HG03521 (cell line): ENCODE data around the gene ACAD10.
"Not testable (repeated sequence)": the region's sequence is repeated elsewhere in the genome, so short reads cannot be mapped to it uniquely, and the experiment has no call there.

ENCODE experiments used
- ATAC-seq: cut with Tn5 transposase; IDR thresholded peaks from one replicate; pipeline ENCODE4 v1.9.1; 2021; ENCODE audit warnings: mild to moderate bottlenecking, moderate library complexity; ENCODE audit not compliant: unreplicated experiment

ACAD10 gene

DNA sequence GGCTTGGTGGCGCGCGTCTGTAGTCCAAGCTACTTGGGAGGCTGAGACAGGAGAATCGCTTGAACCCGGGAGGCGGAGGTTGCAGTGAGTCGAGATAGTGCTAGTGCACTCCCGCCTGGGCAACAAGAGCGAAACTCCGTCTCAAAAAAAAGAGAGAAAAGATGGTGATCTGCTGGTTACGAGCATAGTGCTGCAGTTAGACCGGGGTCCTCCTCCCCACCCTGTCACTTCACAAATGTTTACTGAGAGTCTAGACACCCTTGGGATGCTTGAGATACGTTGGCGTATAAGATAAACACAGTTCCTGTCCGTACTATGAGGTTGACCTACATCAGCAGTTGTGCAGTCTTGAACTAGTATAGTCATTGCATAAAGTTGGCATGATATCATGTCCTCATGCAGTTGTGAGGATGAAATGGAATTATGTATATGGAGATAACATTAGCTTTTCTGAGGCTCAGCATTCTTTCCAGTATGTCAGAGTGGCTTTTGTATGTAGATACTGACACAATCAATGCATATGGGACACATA is 787 bp downstream of the ACAD10 start:
- no peak for ATAC-seq

DNA sequence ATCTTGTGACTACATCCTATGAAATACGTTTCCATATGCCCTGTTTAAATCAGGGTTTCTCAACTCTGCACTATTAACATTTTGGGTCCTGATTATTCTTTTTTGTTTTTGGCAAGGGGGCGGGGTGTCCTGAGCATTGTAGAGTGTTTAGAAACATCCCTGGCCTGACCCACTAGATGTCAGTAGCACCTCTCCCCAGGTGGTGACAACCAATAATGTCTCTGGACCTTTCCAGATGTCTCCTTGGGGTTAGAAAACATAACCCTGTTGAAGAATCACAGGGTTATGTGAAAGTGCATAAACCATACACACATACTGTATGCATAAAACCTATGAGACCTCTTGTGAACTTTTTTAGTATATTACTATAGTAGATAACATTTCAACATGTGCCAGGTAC is 1.4 kb downstream of the ACAD10 start:
- ATAC-seq = no peak

DNA sequence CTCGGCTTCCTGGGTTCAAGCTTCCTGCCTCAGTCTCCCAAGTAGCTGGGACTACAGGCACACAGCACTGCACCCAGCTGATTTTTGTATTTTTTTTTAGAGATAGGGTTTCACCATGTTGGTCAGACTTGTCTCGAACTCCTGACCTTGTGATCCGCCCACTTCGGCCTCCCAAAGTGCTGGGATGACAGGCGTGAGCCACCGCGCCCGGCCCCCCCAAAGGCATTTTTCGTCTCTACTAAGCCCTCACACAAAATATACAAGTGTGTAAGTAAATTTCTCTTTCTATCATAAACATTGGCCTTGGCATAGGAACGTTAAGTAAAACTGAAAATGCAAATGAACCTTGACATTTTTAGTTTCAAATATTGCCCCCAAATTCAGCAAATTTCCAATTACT is 2.1 kb downstream of the ACAD10 start:
- no peak for ATAC-seq

DNA sequence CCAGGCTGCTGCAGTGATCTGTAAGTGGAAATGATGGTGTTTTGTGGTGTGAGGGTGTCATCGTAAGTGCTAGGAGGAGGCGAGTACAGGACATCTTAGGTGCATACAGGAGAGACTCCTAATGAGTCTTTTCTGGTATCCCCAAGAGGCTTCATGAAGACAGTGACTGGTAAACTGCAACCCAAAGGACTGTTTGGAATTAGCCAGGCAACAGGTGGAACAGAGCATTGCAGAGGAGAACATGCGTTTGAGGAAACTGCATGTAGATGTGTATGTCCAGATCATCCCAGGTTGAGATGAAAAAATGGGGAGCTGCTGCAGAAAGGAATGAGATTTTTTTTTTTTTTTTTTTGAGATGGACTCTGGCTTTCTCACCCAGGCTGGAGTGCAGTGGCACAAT is 5.4 kb downstream of the ACAD10 start:
- no peak for ATAC-seq

DNA sequence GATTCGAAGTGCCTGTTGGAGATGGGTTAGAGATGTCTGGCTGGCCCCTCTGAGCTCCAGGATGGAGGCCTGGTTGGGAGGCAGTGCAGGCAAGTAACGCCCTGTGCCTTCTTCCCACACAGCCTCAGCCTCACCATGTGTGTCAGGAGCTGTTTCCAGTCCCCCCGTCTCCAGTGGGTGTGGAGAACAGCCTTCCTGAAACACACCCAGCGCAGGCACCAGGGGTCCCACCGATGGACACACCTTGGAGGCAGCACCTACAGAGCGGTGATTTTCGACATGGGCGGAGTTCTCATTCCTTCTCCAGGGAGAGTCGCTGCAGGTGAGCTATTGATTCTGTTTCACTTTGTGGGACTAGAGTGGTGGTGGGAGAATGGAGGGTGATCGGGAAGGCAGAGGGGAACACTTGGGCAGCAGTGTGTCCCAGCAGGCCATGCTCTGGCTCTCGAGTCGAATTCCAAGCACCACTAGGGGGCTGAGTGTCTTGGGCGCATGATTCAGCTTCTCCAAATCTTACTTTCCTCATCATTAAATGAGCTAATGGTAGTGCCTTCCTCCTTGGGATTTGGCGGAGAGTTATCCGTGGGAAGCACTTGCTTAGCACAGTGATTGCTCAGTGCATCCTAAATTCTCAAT is 6.8 kb downstream of the ACAD10 start:
- ATAC-seq = no peak

DNA sequence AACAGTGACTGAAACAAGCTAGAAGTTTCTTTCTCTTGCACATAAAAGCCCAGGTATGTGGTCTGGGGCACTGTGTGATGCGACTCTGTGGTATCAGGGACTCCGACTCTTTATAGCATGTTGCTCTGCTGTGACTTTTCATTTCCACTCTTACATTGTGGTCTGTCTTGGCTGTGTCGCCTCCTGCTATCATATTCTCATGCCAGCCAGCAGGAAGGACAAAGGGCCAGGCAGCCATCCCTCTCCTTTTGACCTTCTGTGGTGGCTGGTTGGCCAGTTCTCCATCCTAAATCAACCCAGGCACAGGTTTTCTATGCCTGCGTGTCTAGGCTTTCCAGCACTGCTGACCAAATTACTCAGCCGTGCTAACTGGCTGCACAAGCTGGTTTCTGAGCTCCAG is 8.0 kb downstream of the ACAD10 start:
- no peak for ATAC-seq

DNA sequence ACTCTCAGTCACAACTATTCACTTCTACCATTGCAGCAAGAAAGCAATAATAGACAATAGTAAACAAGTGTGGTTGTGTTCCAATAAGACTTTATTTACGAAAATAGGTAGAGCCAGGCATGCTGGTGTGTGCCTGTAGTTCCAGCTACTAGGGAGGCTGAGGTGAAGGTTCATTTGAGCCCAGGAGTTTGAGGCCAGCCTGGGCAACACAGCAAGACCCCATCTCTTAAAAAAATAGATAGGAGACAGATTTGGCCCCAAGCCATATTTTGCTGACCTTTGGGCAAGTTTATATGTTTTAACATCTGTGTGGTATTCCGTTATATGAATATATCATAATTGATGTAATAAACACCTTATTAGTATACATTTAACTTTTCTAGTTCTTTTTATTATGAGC is 14.1 kb downstream of the ACAD10 start:
- ATAC-seq = no peak

DNA sequence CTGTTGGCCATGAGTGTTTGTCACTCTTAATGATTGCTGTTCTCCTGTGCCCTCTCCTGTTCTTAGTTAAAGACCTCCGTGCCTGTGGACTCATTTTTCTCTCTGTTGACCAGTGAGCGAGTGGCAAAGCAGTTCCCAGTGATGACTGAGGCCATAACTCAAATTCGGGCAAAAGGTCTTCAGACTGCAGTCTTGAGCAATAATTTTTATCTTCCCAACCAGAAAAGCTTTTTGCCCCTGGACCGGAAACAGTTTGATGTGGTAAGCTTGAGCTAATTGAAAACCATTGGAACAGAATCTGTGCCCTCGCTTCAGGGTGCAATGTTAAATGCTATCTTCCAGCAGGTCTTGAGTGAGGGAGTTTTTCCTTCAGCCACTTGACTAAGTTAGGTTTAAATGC is 19.8 kb downstream of the ACAD10 start:
- ATAC-seq = no peak

DNA sequence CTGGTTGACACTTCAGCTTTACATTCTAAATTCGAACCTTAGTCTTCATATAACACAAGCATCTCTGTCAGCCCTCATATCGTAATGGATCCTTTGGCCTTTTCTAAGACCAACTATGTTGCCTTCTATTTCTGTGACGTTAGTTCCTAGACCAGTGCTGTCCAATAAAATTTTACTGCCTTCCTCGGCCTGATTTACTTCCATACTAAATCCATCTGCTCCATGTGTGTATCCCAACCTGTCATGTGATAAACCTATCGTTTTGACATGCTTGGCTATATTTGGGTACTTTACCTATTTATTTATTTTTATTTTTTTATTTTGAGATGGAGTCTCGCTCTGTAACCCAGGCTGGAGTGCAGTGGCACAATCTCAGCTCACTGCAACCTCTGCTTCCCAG is 20.3 kb downstream of the ACAD10 start:
- no peak for ATAC-seq

DNA sequence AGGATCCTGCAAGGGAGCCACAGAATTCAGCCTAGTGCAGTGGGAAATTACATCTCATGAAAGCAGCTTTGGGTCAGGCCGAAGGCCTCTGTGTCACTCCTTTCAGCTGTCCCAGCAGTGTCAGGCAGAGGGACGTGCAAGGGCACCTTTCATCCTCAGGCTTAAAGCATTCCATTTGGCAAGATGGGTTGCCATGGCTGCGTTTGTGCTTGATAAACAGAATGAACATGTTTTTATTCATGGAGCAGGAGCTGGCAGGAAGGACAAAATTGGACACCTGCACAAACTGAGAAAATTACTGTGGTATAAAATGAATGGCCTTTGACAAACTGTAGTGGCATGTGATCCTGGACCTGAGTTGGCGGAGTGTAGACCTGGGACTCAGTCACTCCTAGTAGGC is 29.4 kb downstream of the ACAD10 start:
- no peak for ATAC-seq

DNA sequence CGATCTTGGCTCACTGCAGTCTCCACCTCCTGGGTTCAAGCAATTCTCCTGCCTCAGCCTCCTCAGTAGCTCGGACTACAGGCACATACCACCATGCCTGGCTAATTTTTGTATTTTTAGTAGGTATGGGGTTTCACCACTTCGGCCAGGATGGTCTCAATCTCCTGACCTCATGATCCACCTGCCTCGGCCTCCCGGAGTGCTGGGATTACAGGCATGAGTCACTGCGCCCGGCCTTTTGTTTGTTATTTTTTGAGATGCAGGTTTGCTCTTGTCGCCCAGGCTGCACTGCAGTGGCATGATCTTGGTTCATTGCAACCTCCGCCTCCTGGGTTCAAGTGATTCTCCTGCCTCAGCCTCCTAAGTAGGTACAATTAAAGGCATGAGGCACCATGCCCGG is 33.5 kb downstream of the ACAD10 start:
- not testable (repeated sequence) for ATAC-seq

DNA sequence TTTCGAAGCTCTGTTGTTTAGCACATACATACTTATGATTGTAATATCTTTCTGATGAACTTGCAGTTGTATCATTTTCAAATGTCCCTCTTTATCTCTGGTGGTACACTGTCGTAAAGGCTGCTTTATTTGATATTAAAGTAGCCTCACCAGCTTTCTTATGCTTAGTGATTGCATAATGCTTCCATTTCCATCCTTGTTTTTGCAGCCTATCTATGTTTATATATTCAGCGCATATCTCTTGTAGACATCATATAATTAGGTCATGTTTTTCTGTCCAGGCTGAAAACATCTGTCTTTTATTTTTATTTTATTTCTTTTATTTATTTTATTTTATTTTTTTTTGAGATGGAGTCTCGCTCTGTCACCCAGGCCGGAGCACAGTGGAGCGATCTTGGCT is 34.6 kb downstream of the ACAD10 start:
- no peak for ATAC-seq

DNA sequence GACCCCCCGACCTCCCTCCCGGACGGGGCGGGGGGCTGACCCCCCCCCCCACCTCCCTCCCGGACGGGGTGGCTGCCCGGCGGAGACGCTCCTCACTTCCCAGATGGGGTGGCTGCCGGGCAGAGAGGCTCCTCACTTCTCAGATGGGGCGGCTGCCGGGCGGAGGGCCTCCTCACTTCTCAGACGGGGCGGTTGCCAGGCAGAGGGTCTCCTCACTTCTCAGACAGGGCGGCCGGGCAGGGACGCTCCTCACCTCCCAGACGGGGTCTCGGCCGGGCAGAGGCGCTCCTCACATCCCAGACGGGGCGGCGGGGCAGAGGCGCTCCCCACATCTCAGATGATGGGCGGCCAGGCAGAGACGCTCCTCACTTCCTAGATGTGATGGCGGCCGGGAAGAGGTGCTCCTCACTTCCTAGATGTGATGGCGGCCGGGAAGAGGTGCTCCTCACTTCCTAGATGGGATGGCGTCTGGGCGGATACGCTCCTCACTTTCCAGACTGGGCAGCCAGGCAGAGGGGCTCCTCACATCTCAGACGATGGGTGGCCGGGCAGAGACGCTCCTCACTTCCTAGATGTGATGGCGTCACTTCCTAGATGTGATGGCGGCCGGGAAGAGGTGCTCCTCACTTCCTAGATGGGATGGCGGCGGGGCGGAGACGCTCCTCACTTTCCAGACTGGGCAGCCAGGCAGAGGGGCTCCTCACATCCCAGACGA is 38.0 kb downstream of the ACAD10 start:
- ATAC-seq = not testable (repeated sequence)

DNA sequence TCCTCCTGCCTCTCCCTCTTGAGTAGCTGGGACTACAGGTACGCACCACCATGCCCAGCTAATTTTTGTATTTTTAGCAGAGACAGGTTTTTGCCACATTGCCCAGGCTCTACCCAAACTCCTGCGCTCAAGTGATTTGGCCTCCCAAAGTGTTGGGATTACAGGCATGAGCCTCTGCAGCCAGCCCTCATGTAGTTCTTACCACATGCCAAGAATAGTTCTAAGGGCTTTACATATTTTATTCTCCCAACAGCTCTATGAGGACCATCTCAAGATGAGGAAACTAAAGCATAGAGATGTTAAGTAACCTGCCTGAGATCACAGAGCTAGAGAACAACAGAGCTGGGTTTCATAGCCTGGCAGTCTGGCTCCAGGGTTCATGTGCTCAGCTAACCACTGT is 42.9 kb downstream of the ACAD10 start:
- no peak for ATAC-seq

DNA sequence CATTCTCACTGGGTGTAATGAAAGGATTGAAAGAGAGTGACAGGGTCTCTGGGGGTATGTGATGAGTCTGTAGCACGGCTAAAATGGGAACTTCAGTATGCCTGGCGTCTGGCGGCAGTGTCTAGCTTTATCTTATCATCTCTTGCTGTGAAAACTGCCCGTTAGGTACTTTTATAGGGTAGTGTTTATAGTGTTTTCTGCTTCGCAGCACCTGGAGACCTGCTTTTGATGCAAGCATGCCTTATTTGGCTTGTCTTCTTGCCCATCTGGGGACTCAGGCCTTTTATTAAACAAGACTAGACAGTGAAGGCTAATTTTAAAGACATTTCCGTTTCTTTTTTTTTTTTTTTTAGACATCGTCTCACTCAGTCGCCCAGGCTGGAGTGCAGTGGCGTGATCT is 44.6 kb downstream of the ACAD10 start:
- ATAC-seq = no peak

DNA sequence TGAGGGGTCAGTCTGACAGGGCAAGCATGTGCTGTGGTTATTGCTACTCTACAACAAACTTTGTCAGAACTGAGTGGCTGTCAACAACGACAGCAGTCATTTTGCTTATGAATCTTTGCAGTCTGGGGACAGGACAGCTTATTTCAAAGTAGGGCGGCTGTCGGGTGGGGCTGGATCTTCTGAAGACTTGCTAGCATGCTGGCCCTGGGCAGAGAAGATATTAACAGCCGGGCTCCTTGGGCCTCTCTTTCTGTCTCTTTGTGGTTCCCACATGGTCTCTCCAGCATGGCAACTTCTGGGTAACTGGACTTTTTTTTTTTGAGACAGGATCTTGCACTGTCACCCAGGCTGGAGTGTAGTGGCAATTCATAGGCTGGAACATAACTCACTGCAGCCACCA is 46.9 kb downstream of the ACAD10 start:
- ATAC-seq = no peak

DNA sequence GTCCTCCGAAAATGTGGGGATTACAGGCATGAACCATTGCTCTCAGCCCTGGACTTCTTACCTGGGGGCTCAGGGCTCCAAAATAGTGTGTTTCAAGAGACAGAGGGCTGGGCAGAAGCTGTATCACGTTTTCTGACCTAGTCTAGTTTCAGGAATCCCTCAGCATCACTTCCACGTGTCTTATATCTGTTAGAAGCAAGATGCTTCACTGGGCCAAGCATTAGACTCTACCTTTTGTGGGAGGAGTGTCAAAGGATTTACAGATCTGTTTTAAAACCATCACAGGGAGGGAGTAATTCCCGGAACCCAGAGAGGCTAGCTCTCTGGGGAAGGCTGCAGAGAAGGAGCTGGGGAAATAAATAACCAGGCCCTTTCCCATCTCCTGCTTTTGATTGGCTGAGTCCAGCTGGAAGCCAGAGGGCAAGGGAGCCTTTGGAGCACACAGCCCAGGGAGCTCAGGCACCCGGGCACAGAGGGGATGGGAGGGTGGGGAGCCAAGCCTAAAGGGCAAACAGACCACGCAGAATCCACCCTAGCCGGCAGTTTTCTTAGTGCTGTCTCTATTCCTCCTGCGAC is 47.6 kb downstream of the ACAD10 start:
- ATAC-seq = no peak

DNA sequence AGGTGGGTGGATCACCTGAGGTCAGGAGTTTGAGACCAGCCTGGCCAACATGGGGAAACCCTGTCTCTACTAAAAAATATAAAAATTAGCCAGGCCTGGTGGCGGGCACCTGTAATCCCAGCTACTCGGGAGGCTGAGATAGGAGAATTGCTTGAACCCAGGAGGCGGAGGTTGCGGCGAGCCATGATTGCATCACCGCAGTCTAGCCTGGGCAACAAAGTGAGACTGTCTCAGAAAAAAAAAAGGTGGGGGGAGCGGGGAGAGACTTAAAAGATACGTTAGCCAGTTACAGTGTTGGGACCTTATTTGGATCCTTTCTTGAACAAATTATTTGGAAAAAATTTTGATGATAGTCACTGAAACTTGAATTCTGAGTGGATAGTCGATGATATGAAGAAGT is 53.7 kb downstream of the ACAD10 start:
- not testable (repeated sequence) for ATAC-seq

DNA sequence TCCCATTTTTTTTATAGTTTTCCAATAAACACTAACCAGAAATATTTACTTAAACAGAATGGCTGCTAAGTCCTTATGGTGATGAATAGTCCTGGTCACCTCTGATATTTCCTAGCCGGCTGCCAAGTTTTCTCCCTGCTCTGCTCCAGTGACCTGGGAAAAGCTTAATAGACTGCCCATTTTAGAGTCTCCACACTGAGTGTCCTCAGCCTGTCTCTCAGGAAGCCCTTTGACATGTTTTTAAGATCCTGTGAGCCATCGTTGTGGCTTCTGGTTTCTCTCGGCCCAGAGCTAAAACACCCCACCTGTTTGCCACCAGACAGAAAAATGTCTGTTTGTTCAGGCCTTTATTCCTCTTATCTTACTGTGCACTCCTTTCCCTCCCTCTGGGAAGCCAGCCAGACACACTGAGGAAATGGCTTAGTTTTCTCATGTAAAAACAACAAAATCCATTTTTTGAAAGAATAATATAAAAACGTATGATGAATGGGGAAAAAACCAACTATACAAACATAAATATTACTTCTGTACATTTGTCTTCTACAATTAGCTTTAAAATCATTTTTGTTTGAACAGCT is 55.5 kb downstream of the ACAD10 start:
- no peak for ATAC-seq

DNA sequence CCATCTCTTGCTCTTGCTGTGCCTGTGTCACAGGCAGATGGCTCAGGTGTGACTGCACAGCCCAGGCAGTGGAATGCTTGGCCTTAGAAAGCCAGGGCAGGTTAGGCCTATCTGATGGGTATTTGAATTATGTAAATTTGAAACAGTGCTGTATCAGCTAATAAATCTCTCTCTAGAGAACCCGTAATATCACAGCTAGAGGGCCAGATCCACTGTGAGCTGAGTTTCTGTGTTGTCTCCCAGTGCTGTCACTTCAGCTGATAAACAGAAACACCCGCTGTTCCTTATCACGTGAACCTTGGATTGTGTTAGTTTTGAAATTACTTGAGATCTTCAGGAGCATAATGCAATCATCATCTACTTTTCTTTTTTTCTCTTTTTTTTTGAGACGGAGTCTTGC is 59.4 kb downstream of the ACAD10 start:
- ATAC-seq = no peak

DNA sequence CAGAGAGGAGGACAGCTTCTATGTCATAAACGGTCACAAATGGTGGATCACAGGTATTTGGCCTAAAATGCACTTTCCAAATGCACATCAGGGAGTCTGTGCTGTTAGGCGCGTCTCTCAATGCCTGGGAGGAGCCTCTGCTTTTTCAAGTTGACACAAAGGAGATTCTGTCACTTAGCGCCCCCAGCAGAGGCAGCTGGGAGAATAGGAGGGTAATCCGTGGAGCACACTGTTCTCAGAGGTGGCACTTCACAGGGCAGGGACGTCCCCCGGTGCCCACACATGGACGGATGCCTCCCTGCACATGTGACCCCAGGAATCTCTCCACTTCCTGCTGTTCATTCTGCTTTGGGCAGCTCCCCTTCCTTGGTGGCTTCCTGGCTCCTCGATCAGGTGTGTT is 61.5 kb downstream of the ACAD10 start:
- ATAC-seq = no peak

DNA sequence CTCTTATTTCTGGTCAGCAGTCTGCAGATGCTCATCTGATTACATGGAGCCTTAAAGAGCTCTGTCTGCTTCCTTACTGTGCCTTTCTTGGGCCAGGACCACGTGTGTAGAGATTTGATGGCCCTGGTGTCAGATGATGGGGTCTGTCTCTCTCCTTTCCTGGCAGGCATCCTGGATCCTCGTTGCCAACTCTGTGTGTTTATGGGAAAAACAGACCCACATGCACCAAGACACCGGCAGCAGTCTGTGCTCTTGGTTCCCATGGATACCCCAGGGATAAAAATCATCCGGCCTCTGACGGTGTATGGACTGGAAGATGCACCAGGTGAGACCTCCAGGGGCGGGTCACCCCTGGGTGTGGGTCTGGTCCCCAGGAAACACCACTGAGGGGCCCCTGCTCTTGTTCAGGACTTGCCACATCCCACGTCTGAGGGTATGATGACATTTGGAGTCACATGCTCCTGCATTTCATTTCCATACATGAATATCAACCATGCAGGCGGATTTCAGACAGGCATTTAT is 62.4 kb downstream of the ACAD10 start:
- ATAC-seq = no peak
